Activated naive CD4-positive, alpha-beta T cell (primary cell): ENCODE results near the gene GPR87.

ENCODE experiments used
- DNase-seq, 4 experiments: peaks; one replicate each; lab custom pipeline; 2025; lab: John Stamatoyannopoulos, UW

Gene GPR87

GRCh38 chr3:151282921-151283320, 33.7 kb downstream of the GPR87 start:
- no peak for DNase-seq

DNA sequence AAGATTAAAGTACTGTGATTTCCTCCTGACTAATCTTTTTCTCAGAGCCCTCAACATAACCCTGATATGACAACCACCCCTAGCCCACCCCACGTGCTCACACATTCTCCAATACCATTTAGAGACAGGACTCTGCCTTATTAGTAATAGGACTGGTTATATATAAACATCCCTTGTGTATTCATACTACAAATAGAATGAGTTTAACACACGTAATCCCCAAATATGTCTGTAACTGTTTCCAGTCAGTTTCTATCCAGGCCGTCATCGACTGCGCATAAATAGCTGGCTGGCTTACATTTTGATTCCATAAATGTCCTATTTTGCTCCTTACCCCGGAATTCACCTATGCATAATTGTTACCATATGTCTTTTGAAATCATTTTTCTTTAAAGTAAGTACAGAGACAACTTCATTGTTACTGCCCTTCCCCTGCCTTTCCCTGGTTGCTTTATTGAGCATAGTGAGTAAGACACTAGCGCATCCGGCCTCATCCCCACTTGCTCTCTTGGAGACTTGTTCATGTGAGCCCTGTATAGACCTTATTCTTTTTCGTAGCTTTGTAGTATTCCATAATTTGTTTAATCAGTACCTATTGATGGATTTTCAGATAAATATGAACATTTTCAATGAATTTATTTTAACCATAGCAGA, 34.8 kb downstream of the GPR87 start:
- DNase-seq = no peak

DNA sequence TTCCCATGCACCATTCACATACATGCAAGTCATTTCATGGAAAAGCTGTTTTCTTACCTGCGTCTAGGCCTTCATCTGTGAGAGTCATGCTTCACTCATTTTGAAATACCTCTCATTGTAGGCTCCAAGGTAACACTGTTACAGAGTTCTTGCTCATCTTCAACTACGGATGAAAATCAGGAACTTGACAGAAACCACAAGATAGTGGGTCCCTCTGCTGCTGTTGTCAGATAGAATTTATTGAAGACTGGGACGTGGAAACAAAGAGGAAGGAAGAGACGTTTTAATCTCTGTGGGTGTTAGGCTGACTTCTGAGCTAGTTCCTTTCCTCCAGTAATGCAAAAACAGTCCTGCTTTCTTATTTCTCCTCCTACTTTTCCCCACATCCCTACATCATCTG, 38.4 kb downstream of the GPR87 start, which contains the start of gene P2RY14:
P2RY14 (minus strand) TSS at position 313 of the 400 bp plus-strand sequence. CDS start 64,226 bp downstream, outside the sequence.
- no peak for DNase-seq

DNA sequence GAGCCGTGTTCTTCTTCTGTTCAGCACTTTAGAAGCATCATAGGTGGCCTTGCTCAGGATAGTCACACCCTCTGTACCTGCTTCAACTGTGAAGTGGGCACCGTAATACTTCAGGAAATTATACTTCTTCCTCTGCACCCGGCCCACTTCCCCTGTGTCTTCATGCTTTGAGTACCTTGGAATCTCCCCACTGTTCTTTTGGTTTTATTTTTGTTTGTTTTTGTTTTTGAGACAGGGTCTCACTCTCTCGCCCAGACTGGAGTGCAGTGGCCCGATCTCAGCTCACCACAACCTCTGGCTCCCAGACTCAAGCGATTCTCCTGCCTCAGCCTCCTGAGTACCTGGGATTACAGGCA, 40.0 kb downstream of the GPR87 start:
- no peak for DNase-seq

GRCh38 chr3:151276038-151276686, 40.5 kb downstream of the GPR87 start:
- DNase-seq = no peak

DNA sequence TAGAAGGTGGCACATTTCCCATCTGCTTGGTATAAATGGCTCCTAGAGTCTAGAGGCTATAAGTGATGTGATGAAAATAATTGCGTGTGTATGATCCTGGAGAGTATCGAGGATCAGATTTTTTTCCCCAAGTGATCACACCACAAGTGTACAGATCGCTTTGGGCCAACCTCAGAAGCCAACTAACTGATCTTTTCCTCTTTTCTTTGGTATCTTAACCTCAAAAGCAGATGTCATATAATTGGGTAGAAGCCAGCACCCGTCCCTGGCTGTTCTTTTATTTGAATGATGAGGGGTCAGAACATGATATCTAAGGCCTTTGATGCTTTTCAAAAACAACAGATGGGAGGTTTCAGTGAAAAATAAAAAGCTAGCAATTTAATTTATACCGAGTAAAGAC, 41.5 kb downstream of the GPR87 start:
- no peak for DNase-seq

- no peak for DNase-seq
Observed at GRCh38 chr3:151269631-151270030, 47.0 kb downstream of the GPR87 start.

GRCh38 chr3:151268267-151269235, 48.1 kb downstream of the GPR87 start:
- DNase-seq = peak in 1 of 4 experiments; percentile 3

GRCh38 chr3:151267066-151267465, 49.6 kb downstream of the GPR87 start:
- DNase-seq = no peak

GRCh38 chr3:151265866-151266265, 50.8 kb downstream of the GPR87 start:
- no peak for DNase-seq

GRCh38 chr3:151265166-151265565, 51.5 kb downstream of the GPR87 start:
- no peak for DNase-seq

DNA sequence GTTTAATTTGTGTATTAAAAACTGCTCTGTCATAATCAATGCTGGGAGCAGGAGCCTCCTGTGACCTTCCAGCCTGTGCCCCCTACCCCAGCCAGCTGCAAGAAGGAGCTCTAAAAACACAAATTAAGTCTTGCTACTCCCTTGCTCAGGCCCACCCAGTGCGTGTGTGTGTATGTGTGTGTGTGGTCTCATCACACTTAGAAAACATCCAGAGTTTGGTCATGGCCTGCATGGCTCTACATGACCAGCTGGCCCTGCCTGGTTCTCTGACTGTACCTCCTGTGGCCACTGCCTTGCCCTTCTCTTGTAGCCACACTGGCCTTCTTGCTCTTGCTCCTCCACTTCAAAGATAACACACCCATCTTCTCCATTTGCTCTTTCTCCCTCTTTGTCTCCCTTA, 52.0 kb downstream of the GPR87 start:
- DNase-seq = no peak

- DNase-seq = no peak
Observed at GRCh38 chr3:151262871-151263525, 53.6 kb downstream of the GPR87 start.

- no peak for DNase-seq
Observed at GRCh38 chr3:151259664-151260063, 57.0 kb downstream of the GPR87 start.

GRCh38 chr3:151256749-151257148, 59.9 kb downstream of the GPR87 start:
- no peak for DNase-seq

- DNase-seq = no peak
Observed at GRCh38 chr3:151248772-151249337, 67.8 kb downstream of the GPR87 start.
